ENCODE data around the gene ACTL7A. TPM values are rescaled to one million over a fixed set of nuclear protein-coding genes. Genes with fewer than 3 reads are reported as not detected.
A peak's percentile ranks its signal among the peaks of the same experiment; 100 is the strongest.
"Not testable (repeated sequence)": the region's sequence is repeated elsewhere in the genome, so short reads cannot be mapped to it uniquely, and the experiment has no call there.

ACTL7A gene
- total RNA-seq, 1 donor from 2014 or later: not detected

DNA sequence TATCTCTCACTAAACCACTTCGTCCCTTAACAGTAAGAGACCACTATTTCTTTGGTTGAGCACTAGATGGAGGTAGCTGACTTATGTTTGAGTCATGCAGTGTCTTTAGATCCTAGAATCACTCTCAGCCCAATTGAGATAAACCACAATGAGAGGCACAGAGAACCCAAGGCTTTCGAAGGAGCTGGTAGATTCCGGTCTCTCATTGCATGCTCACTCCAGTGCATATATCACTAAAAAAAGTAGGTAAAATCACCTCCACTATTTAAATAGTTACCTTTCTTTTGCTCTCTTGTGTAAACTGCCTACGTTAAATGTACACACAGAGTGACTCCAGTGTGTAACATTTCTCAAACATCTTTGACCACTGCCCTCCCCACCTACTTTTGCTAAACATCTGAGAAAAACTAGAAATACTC is 27.6 kb downstream of the ACTL7A start:
- FAIRE-seq (no peak), DNase-seq (ENCODE audit: low read depth) (peak; percentile 48)
- Histone ChIP-seq H3K36me3 (ENCODE audit: control insufficient read depth, insufficient read depth, low read length) (peaks cover 19% of the 10 kb centered on the region), H3K27me3 (ENCODE audit: control insufficient read depth, insufficient read depth, low read length) (no peaks in the 10 kb centered on the region), H3K4me3 (ENCODE audit: low read depth, low read length) (no peak overlapping the region)
- TF ChIP-seq, protein P1, sequence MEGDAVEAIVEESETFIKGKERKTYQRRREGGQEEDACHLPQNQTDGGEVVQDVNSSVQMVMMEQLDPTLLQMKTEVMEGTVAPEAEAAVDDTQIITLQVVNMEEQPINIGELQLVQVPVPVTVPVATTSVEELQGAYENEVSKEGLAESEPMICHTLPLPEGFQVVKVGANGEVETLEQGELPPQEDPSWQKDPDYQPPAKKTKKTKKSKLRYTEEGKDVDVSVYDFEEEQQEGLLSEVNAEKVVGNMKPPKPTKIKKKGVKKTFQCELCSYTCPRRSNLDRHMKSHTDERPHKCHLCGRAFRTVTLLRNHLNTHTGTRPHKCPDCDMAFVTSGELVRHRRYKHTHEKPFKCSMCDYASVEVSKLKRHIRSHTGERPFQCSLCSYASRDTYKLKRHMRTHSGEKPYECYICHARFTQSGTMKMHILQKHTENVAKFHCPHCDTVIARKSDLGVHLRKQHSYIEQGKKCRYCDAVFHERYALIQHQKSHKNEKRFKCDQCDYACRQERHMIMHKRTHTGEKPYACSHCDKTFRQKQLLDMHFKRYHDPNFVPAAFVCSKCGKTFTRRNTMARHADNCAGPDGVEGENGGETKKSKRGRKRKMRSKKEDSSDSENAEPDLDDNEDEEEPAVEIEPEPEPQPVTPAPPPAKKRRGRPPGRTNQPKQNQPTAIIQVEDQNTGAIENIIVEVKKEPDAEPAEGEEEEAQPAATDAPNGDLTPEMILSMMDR (IDR thresholded peaks at IDR 0.05; ENCODE audit: insufficient read depth, low read length, severe bottlenecking): no peak

DNA sequence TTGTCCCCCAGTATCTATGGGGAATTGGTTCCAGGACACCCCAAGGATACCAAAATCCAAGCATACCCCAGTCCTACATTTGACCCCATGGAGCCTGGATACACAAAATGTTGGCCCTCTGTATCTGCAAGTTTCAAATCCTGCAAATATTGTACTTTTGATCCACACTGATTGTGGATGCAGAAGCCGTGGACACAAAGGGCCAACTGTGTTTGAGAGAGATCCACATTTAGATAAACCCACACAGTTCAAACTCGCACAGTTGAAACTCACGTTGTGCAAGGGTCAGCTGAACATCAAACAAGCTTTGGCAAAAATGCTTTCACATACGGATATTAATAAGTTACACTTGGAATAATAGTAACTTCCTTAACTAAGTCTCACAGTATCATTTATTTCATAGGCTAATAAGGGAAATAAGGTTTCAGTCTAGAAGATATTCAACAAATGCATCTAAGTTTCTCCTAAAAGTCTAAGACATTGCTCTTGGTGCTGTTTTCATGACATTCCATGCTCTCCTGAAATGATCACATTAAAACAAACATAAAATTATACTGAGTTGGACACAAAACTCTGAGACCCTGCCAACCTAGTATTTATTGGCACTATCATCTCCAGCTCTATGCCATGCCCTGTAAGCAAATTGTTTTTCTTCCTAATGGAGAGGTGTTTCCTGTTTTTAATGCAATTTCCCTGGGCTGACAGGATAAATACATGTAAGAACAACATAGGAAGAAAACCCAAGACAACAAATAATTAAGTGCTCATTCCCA is 32.3 kb downstream of the ACTL7A start:
- Histone ChIP-seq H3K4me3 (ENCODE audit: low read depth, low read length) (no peak overlapping the region), H3K36me3 (ENCODE audit: control insufficient read depth, insufficient read depth, low read length) (peaks cover 30% of the 10 kb centered on the region), H3K27me3 (ENCODE audit: control insufficient read depth, insufficient read depth, low read length) (no peaks in the 10 kb centered on the region)
- no peak for FAIRE-seq
- TF ChIP-seq, protein P1 (IDR thresholded peaks at IDR 0.05; ENCODE audit: insufficient read depth, low read length, severe bottlenecking): no peak
- no peak for DNase-seq (ENCODE audit: low read depth)

DNA sequence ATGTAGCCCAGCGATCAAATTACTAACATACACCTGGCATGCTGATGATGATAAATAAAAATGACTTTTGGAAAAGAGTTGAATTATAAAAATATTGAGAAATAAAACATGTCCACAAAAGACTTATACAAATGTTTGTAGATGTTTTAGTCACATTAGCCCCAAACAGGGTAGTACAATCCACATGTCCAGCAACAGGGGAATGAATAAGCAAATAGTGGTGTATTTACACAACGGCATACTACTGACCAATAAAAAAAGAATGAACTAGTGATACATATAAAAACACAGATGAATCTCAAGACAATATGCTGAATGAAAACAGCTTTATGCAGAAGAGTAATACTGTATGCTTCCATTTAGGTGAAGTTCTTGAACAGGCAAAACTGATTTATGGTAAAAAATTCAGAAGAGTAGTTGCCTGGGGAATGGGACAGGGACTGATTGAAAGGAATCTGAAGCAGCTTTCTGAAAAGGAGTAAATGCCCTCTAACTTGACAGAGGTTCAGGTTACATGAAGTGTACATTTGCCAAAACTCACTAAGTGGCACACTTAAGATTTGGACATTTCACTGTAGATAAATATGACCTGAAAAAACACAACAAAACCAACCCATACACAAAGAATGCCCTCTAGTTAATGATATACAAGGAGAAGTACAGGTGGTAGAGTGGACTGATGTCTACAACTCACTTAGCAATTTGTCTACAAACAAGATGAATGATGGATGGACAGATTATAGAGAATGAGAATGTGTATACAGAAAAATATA is 35.4 kb downstream of the ACTL7A start:
- Histone ChIP-seq H3K27me3 (ENCODE audit: control insufficient read depth, insufficient read depth, low read length) (no peaks in the 10 kb centered on the region), H3K4me3 (ENCODE audit: low read depth, low read length) (no peak overlapping the region), H3K36me3 (ENCODE audit: control insufficient read depth, insufficient read depth, low read length) (peaks cover 23% of the 10 kb centered on the region)
- TF ChIP-seq, protein P1 (IDR thresholded peaks at IDR 0.05; ENCODE audit: insufficient read depth, low read length, severe bottlenecking): no peak
- FAIRE-seq (no peak), DNase-seq (ENCODE audit: low read depth) (no peak)

DNA sequence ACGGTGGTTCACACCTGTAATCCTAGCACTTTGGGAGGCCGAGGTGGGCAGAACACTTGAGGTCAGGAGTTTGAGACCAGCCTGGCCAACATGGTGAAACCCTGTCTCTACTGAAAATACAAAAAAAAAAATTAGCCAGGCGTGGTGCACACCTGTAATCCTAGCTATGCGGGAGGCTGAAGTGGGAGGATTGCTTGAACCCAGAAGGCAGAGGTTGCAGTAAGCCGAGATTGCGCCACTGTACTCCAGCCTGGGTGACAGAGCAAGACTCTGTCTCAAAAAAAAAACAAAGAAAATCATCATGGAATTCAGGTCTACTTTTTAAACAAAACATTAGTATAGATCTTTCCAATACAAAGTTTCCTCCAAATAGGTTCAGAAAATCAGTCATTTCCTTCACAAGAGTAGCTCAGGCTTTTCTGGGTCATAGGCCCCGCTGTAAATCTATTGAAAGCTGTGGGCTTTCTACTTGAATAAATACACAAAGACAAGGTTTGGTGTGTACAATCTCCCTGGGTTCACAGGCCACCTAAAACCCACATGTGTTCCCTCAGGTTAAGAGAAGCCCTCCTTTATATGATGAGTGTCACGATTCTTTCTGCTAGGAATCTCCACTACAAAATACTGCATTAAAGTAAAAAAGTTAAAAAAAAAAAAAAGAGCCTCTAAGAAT is 37.1 kb downstream of the ACTL7A start:
- FAIRE-seq; H3K27me3 ChIP-seq (ENCODE audit: control insufficient read depth, insufficient read depth, low read length); DNase-seq (ENCODE audit: low read depth); H3K4me3 ChIP-seq (ENCODE audit: low read depth, low read length): not testable (repeated sequence)
- H3K36me3 ChIP-seq (ENCODE audit: control insufficient read depth, insufficient read depth, low read length): peaks cover 20% of the 10 kb centered on the region

DNA sequence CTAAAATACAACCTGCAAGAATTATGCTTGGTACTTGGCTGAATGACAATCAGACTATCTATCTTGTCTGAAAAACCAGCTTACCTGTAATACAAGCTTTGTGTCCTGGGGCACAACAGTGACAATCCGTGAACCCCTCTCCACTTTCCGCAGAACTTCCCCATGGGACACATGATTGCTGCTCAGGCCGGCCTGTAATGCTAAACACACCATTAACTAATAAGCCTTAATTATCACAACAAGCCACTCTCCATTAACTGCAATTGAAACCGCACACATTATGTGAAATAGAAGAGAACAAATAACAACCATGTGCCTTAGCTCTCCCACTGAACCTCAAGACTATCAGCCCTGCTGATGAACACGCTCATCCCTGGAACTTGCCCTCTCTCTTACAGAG is 38.1 kb downstream of the ACTL7A start:
- FAIRE-seq: no peak
- H3K36me3 ChIP-seq (ENCODE audit: control insufficient read depth, insufficient read depth, low read length): peaks cover 19% of the 10 kb centered on the region
- TF ChIP-seq, protein P1 (IDR thresholded peaks at IDR 0.05; ENCODE audit: insufficient read depth, low read length, severe bottlenecking): no peak
- H3K27me3 ChIP-seq (ENCODE audit: control insufficient read depth, insufficient read depth, low read length): no peaks in the 10 kb centered on the region
- no peak overlapping the region for H3K4me3 ChIP-seq (ENCODE audit: low read depth, low read length)
- DNase-seq (ENCODE audit: low read depth): no peak
